Calu3 (cell line): ENCODE data around the gene TMCC2. TPM values are rescaled to one million over a fixed set of nuclear protein-coding genes. Genes with fewer than 3 reads are reported as not detected.

Experiments used
- BruUV-seq: library from RNA; stranded (reverse); fragments of 400-500 nt; replicated peaks from 2 replicates; lab custom pipeline; 2021; lab: Mats Ljungman, UMichigan
- CTCF ChIA-PET: fragments of 300-600 bp; sonication (Branson Sonifier 250); formaldehyde crosslinking; loops from one replicate; lab custom pipeline; 2022; ENCODE audit warnings: antibody characterized with exemption; lab: Charles Lee
- DNase-seq: peaks from one replicate; pipeline ENCODE4 v3.0.0; 2022
- H3K27ac Mint-ChIP-seq: one replicate; pipeline ENCODE4 v1.8.0; 2022; ENCODE audit warnings: mixed read lengths; ENCODE audit not compliant: unreplicated experiment
- H3K27me3 Mint-ChIP-seq: one replicate; pipeline ENCODE4 v1.8.0; 2022; ENCODE audit warnings: mixed read lengths; ENCODE audit not compliant: unreplicated experiment
- H3K36me3 Mint-ChIP-seq: one replicate; pipeline ENCODE4 v1.8.0; 2022; ENCODE audit warnings: mild to moderate bottlenecking, moderate library complexity, mixed read lengths; ENCODE audit not compliant: insufficient read depth, unreplicated experiment
- H3K4me1 Mint-ChIP-seq: one replicate; pipeline ENCODE4 v1.8.0; 2022; ENCODE audit warnings: mild to moderate bottlenecking, low read depth, mixed read lengths; ENCODE audit not compliant: unreplicated experiment
- H3K4me3 Mint-ChIP-seq: one replicate; pipeline ENCODE4 v1.8.0; 2022; ENCODE audit warnings: mild to moderate bottlenecking, low read depth, moderate library complexity, mixed read lengths; ENCODE audit not compliant: unreplicated experiment
- H3K9me3 Mint-ChIP-seq: one replicate; pipeline ENCODE4 v1.8.0; 2022; ENCODE audit warnings: low read depth, mixed read lengths; ENCODE audit not compliant: unreplicated experiment
- intact Hi-C: fragments of 100-400 bp; cut with micrococcal nuclease; formaldehyde crosslinking; loops from one replicate; pipeline ENCODE4 v1.10.0; 2022; ENCODE audit not compliant: unreplicated experiment
- total RNA-seq: library from RNA; stranded (reverse); gene quantifications from 2 replicates; pipeline ENCODE4 v1.2.3, GENCODE V29; 2022
- TF ChIP-seq, protein P1 (sequence below): fragments of 200-600 bp; IDR thresholded peaks from one replicate; pipeline ENCODE4 v1.8.0; 2022; ENCODE audit warnings: antibody characterized with exemption; ENCODE audit not compliant: unreplicated experiment

Gene TMCC2
- total RNA-seq, 1 experiment from 2014 or later, result 0.33 TPM

DNA sequence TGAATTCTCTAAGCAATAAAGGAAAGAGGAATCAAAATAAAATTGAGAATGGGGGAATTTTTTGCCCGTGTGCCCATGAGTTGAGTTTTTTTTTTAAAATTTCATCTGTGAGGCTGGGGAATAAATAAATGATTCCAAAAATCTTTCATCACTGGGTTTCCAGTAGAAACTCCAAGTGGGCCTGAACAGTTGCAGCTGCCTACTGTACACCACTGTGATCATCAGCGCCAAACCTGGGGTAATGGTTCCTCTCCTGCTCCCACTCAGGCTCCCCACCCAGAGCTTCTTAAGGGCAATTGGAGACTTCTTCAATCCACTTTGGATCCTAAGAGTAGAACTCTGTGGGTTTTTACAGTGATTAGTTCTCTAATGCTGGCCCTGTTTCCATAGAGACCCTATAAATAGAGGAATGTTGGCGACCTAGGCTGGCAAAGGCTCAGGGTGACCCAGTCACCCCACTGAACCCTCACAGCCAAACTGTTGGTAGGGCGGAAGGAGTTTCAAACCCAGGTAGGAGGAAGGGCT lies 9.3 kb downstream of the TMCC2 start:
- Mint-ChIP-seq H3K27me3 (no peaks in the 10 kb centered on the region), H3K9me3 (no peaks in the 10 kb centered on the region), H3K36me3 (no peaks in the 10 kb centered on the region), H3K4me1 (no peaks in the 10 kb centered on the region), H3K27ac (no peak overlapping the region), H3K4me3 (no peak overlapping the region)
- CTCF ChIA-PET, result interaction anchor here (1.9 kb wide), 1 partner anchor 10 kb away, joined by 5 read pairs; no protein-coding TSS in a partner anchor
- no peak for DNase-seq
- no TSS peak for BruUV-seq
- intact Hi-C loops, result no loop called here
- TF ChIP-seq, protein P1, sequence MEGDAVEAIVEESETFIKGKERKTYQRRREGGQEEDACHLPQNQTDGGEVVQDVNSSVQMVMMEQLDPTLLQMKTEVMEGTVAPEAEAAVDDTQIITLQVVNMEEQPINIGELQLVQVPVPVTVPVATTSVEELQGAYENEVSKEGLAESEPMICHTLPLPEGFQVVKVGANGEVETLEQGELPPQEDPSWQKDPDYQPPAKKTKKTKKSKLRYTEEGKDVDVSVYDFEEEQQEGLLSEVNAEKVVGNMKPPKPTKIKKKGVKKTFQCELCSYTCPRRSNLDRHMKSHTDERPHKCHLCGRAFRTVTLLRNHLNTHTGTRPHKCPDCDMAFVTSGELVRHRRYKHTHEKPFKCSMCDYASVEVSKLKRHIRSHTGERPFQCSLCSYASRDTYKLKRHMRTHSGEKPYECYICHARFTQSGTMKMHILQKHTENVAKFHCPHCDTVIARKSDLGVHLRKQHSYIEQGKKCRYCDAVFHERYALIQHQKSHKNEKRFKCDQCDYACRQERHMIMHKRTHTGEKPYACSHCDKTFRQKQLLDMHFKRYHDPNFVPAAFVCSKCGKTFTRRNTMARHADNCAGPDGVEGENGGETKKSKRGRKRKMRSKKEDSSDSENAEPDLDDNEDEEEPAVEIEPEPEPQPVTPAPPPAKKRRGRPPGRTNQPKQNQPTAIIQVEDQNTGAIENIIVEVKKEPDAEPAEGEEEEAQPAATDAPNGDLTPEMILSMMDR, result no peak

DNA sequence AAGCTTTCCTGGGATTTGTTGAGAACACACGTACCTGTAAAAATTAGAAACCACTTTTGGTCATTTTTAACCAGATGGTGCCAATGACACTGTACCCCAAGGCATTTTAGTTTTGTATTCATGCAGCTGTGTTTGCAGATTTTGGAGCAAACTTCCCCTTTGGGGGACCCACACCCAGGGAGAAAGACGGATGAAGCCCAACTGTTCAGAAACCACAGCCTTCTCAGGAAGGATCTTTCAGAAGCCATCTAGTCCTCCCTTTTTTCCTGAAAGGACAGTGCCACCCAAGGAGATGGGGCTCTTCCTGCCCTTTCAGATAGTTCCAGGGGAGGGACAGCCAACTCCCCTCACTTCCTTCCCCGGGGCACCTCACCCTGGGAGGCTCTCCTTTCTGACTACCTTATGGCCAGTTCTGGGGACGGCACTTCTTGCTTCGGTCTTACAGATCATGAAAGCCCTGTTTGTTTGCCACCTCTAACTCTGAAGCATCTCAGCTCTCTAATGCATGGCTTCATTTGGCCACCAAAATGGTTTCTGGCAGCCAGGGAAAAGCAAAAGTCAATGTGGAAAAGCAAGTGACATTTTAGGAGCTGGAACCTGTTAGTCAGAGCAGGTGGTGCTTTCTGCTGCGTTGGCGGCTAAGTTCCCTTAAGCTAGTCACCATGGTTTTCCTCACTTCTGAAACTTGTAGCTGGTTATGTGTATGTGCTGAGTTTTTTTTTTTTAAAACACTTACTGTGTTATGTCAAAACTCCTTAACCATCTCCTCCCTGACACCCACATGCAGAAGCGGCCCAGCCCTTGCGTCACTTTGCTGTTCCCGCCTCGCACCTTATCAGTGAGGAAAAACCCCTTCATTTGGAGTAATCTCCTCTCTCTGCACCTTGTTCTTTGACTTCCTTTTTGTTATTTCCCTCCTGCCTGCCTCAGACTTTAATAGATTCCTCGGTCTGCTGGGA lies 10.1 kb downstream of the TMCC2 start:
- no peak for DNase-seq
- H3K4me1 Mint-ChIP-seq, result no peaks in the 10 kb centered on the region
- H3K27me3 Mint-ChIP-seq, result no peaks in the 10 kb centered on the region
- TF ChIP-seq, protein P1, result no peak
- H3K36me3 Mint-ChIP-seq, result no peaks in the 10 kb centered on the region
- no peak overlapping the region for H3K27ac Mint-ChIP-seq
- intact Hi-C loops, result no loop called here
- BruUV-seq, result no TSS peak
- no peaks in the 10 kb centered on the region for H3K9me3 Mint-ChIP-seq
- no peak overlapping the region for H3K4me3 Mint-ChIP-seq
- CTCF ChIA-PET, result interaction anchor here (1.9 kb wide), 1 partner anchor 9 kb away, joined by 5 read pairs; no protein-coding TSS in a partner anchor

DNA sequence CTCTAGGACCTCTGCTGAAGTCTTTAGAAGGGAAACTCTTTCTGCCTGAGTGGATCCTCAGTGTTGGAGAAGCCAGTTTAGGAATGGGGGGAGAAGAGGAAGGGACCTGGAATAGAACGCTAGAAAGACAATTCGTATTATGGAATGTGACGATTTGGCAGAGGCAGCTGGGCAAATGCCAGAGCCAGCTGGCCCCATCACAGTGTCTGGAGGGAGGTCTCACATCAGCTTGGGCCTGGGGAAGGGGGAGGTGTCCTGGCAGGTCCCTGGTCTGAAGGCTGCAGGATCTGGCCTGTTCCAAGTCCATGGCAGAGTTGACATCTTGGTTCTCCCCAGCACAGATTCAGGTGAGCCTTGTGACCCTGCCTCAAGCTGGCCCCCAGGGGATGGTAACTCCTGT lies 11.3 kb downstream of the TMCC2 start:
- Mint-ChIP-seq H3K4me1 (no peaks in the 10 kb centered on the region), H3K9me3 (no peaks in the 10 kb centered on the region), H3K36me3 (no peaks in the 10 kb centered on the region), H3K27ac (no peak overlapping the region), H3K27me3 (no peaks in the 10 kb centered on the region), H3K4me3 (no peak overlapping the region)
- no peak for DNase-seq
- intact Hi-C loops, result no loop called here
- BruUV-seq, result no TSS peak
- CTCF ChIA-PET, result no interaction called here
- TF ChIP-seq, protein P1, result no peak

DNA sequence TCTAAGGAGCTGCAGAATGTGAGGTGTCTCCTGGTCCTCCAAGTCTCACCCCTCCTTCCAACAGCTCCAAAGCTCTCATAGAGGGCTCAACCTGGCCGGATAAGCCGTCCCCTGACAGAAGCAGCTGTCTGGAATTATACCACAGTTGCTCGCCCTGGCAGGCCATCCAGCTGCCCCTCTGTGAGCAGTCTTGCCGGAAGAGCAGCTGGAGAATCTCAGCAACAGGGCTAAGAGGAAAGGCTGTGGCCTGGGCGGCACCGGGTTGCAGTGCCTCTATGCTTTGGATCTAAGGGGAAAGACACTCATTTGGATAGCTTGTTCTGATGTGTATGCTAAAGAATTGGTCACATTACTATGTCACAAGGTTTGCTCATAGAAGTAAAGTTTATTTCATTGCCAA lies 12.4 kb downstream of the TMCC2 start:
- H3K4me3 Mint-ChIP-seq, result no peak overlapping the region
- H3K27ac Mint-ChIP-seq, result no peak overlapping the region
- CTCF ChIA-PET, result interaction anchor here (0.7 kb wide), 1 partner anchor 288 kb away, joined by 3 read pairs; no protein-coding TSS in a partner anchor
- no peaks in the 10 kb centered on the region for H3K4me1 Mint-ChIP-seq
- TF ChIP-seq, protein P1, result no peak
- H3K27me3 Mint-ChIP-seq, result no peaks in the 10 kb centered on the region
- no peaks in the 10 kb centered on the region for H3K36me3 Mint-ChIP-seq
- intact Hi-C loops, result no loop called here
- no peak for DNase-seq
- BruUV-seq, result no TSS peak
- H3K9me3 Mint-ChIP-seq, result no peaks in the 10 kb centered on the region
